Measurements from ENCODE around the gene MEMO1.

Gene MEMO1

GRCh38 chr2:31943636-31944225 lies 67.1 kb downstream of the MEMO1 start:
- no peak for TF ChIP-seq CTCF (IDR thresholded peaks at IDR 0.05; ENCODE audit: insufficient read depth, low read length, poor library complexity, severe bottlenecking)
- H3K4me3 ChIP-seq (replicated peaks; ENCODE audit: low read depth, low read length) = no peak overlapping the region
- no peak for DNase-seq (ENCODE audit: extremely low read depth, insufficient read length)
- no peaks in the 10 kb centered on the region for H3K27me3 ChIP-seq (replicated peaks; ENCODE audit: control insufficient read depth, insufficient read depth, low read length)
- H3K36me3 ChIP-seq (ENCODE audit: control insufficient read depth, insufficient read depth, low read length) = no peaks in the 10 kb centered on the region; the same call in 1 of the 2 replicates

GRCh38 chr2:31940920-31941319 lies 69.9 kb downstream of the MEMO1 start:
- Histone ChIP-seq H3K27me3 (replicated peaks; ENCODE audit: control insufficient read depth, insufficient read depth, low read length) (no peaks in the 10 kb centered on the region), H3K4me3 (replicated peaks; ENCODE audit: low read depth, low read length) (no peak overlapping the region), H3K36me3 (ENCODE audit: control insufficient read depth, insufficient read depth, low read length) (no peaks in the 10 kb centered on the region; the same call in 1 of the 2 replicates)
- TF ChIP-seq CTCF (IDR thresholded peaks at IDR 0.05; ENCODE audit: insufficient read depth, low read length, poor library complexity, severe bottlenecking) = no peak
- no peak for DNase-seq (ENCODE audit: extremely low read depth, insufficient read length)

DNA sequence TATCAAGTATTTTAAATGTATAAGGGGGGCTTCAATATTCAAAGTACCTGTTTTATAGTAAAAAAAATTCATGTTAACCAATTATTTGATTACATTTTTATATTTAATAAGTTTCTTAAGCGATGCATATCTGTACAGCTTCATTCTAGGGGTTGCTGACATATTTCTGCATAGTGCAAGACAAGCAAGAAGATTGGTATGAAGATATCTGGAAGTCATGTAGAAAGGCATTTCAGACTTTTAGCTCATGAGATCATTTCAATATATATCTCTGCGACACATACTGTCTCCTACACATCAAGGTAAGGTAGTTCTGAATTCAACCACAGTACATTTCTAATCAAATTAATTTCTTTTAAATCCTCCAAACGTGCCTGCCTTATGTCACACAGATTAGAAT lies 73.1 kb downstream of the MEMO1 start:
- no peak for DNase-seq (ENCODE audit: extremely low read depth, insufficient read length)
- Histone ChIP-seq H3K36me3 (ENCODE audit: control insufficient read depth, insufficient read depth, low read length) (no peaks in the 10 kb centered on the region; the same call in 1 of the 2 replicates), H3K4me3 (replicated peaks; ENCODE audit: low read depth, low read length) (no peak overlapping the region), H3K27me3 (replicated peaks; ENCODE audit: control insufficient read depth, insufficient read depth, low read length) (no peaks in the 10 kb centered on the region)
- no peak for TF ChIP-seq CTCF (IDR thresholded peaks at IDR 0.05; ENCODE audit: insufficient read depth, low read length, poor library complexity, severe bottlenecking)

DNA sequence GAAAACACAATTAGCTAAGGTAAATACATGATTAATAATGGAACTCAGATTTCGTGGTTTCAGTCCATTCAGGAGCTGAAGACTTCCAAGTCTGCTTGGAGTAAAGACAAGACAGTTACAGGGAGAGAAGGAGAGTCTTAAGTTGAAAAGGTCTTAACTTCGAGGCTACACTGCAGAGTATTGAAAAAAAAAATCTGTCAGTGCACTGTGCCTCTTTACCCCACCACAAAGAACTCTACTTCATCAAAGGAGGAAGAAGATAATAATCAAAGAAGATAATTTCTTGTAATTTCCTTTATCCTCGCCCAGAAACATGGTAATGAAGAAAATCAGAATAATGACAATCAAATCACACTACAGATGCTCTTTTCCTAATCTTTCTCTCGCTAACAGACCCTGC lies 75.4 kb downstream of the MEMO1 start:
- no peak for TF ChIP-seq CTCF (IDR thresholded peaks at IDR 0.05; ENCODE audit: insufficient read depth, low read length, poor library complexity, severe bottlenecking)
- no peak for DNase-seq (ENCODE audit: extremely low read depth, insufficient read length)
- Histone ChIP-seq H3K27me3 (replicated peaks; ENCODE audit: control insufficient read depth, insufficient read depth, low read length) (no peaks in the 10 kb centered on the region), H3K36me3 (ENCODE audit: control insufficient read depth, insufficient read depth, low read length) (no peaks in the 10 kb centered on the region), H3K4me3 (replicated peaks; ENCODE audit: low read depth, low read length) (no peak overlapping the region)

DNA sequence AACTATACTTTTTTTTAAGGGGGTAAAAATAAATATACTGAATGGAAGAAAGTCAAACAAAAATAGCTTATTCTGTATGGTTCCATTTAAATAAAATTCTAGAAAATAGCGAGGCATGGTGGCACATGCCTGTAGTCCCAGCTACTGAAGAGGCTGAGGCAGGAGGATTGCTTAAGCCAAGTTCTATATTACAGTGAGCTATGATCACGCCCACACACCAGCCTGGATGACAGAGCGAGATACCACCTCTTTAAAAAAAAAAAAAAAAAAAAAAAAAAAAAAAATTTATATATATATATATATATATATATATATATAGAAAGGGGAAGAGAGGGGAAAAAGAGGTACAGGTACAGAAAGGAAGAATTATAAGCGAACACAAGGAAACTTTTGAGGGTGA lies 77.7 kb downstream of the MEMO1 start:
- Histone ChIP-seq H3K36me3 (ENCODE audit: control insufficient read depth, insufficient read depth, low read length) (no peaks in the 10 kb centered on the region), H3K27me3 (replicated peaks; ENCODE audit: control insufficient read depth, insufficient read depth, low read length) (no peaks in the 10 kb centered on the region), H3K4me3 (replicated peaks; ENCODE audit: low read depth, low read length) (no peak overlapping the region)
- TF ChIP-seq CTCF (IDR thresholded peaks at IDR 0.05; ENCODE audit: insufficient read depth, low read length, poor library complexity, severe bottlenecking) = no peak
- DNase-seq (ENCODE audit: extremely low read depth, insufficient read length) = no peak

DNA sequence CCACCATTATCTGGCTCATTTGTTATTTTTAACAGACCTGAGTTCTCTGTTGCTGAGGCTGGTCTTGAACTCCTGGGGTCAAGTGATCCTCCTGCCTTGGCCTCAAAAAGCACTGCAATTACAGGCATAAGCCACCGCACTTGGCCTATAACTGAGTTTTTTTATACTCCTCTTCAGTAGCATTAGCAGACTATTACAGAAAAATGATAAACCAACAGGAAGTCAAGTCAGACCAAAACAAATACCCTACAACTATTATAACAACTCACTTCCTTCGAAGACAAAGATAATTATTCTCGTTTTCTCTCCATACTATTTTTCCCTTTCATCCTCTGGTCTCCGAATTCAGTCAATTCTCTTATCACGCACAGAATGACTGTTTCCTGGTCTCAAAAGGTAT lies 78.2 kb downstream of the MEMO1 start:
- TF ChIP-seq CTCF (IDR thresholded peaks at IDR 0.05; ENCODE audit: insufficient read depth, low read length, poor library complexity, severe bottlenecking) = no peak
- Histone ChIP-seq H3K4me3 (replicated peaks; ENCODE audit: low read depth, low read length) (no peak overlapping the region), H3K36me3 (ENCODE audit: control insufficient read depth, insufficient read depth, low read length) (no peaks in the 10 kb centered on the region), H3K27me3 (replicated peaks; ENCODE audit: control insufficient read depth, insufficient read depth, low read length) (no peaks in the 10 kb centered on the region)
- no peak for DNase-seq (ENCODE audit: extremely low read depth, insufficient read length)
